Measurements from ENCODE around the gene PSMD5.

DNA sequence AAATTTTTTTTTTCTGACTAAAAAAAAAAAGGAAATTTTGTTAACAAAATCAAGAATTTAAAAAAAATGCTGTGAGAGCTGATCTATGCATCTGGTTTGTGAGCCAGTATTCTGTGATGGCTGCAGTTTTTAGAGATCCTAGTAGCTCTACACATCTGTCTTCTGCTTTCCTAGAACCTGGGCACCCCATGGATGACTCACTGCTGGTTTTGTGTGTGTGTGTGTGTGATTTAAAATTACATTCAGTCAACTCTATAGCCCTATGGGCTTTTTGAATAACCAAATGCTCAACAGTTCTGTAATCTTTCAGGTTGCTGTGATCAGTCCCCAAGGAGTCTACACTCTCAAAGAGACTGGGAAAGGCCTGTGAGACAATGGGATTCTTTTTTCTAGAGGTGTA is 2.5 kb upstream of the PSMD5 start:
- TF ChIP-seq, protein P1, sequence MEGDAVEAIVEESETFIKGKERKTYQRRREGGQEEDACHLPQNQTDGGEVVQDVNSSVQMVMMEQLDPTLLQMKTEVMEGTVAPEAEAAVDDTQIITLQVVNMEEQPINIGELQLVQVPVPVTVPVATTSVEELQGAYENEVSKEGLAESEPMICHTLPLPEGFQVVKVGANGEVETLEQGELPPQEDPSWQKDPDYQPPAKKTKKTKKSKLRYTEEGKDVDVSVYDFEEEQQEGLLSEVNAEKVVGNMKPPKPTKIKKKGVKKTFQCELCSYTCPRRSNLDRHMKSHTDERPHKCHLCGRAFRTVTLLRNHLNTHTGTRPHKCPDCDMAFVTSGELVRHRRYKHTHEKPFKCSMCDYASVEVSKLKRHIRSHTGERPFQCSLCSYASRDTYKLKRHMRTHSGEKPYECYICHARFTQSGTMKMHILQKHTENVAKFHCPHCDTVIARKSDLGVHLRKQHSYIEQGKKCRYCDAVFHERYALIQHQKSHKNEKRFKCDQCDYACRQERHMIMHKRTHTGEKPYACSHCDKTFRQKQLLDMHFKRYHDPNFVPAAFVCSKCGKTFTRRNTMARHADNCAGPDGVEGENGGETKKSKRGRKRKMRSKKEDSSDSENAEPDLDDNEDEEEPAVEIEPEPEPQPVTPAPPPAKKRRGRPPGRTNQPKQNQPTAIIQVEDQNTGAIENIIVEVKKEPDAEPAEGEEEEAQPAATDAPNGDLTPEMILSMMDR (conservative IDR thresholded peaks at IDR 0.05 in 1 of 2, IDR thresholded peaks at IDR 0.05 in 1 of 2; ENCODE audit: low read depth in 1 of 2, low read length in 2 of 2) = no peak
- TF ChIP-seq EZH2 (IDR thresholded peaks at IDR 0.05; ENCODE audit: low read length, missing control alignments) = no peak

Data from fibroblast of lung (primary cell).